Endometrial microvascular endothelial cells (primary cell): Measurements from ENCODE around the gene IGIP. TPM values are rescaled to one million over a fixed set of nuclear protein-coding genes. Genes with fewer than 3 reads are reported as not detected.
"Not testable (repeated sequence)": the region's sequence is repeated elsewhere in the genome, so short reads cannot be mapped to it uniquely, and the experiment has no call there.

Experiments used
- in situ Hi-C: cut with HindIII; loops from 2 replicates; pipeline ENCODE4 v1.10.0; 2017; ENCODE audit warnings: low sequenced_read_pairs, low pct_unique_long_range_greater_than_20kb; ENCODE audit errors: inconsistent ontology term
- total RNA-seq: library from RNA; depleted of rRNA; stranded (reverse); fragments of >200 nt; gene quantifications from one replicate; pipeline ENCODE4 v1.2.3, GENCODE V29; 2015; ENCODE audit errors: inconsistent ontology term

The IGIP gene
- total RNA-seq, 1 donor from 2014 or later: 1.3 TPM

DNA sequence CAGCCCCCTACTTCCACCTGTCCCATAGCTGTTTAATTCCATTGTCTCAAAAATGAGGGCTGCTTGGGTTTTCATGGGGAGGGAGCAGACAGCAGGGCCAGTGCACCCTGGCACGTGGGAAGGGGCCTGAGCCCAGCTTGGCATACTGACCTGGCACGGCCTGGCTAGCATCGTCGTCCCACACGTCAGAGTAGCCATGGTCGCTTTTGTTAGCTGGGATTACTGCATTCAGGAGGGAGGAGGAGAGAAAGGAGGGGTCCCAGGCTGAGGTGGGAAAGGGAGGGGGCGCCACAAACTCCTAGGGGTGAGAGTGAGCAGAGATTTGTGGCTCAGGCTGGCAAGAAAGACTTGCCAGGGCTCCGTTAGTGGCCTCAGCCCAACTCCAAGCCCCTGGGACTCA is 28.2 kb downstream of the IGIP start:
- in situ Hi-C loops: no loop called here

DNA sequence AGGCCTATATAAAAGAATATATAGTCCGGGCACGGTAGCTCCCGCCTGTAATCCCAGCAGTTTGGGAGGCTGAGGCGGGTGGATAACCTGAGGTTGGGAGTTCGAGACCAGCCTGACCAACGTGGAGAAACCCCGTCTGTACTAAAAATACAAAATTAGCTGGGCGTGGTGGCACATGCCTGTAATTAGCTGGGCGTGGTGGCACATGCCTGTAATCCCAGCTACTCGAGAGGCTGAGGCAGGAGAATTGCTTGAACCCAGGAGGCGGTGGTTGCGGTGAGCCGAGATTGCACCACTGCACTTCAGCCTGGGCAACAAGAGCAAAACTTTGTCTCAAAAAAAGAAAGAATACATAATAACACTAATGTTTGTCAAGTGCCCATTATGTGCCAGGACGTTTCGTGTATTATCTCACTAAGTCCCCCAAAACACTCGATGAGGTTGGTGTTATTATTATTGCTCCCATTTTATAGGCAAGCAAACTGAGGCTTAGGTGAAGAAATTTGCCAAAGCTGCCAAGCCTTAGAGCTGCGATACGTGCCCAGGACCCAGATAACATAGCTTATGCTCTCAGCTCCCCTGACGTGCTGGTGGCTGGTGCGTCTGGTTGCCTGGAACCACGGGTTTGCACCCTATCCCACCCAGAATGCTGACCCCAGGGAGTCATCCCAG is 29.1 kb downstream of the IGIP start:
- in situ Hi-C loops: not testable (repeated sequence)

DNA sequence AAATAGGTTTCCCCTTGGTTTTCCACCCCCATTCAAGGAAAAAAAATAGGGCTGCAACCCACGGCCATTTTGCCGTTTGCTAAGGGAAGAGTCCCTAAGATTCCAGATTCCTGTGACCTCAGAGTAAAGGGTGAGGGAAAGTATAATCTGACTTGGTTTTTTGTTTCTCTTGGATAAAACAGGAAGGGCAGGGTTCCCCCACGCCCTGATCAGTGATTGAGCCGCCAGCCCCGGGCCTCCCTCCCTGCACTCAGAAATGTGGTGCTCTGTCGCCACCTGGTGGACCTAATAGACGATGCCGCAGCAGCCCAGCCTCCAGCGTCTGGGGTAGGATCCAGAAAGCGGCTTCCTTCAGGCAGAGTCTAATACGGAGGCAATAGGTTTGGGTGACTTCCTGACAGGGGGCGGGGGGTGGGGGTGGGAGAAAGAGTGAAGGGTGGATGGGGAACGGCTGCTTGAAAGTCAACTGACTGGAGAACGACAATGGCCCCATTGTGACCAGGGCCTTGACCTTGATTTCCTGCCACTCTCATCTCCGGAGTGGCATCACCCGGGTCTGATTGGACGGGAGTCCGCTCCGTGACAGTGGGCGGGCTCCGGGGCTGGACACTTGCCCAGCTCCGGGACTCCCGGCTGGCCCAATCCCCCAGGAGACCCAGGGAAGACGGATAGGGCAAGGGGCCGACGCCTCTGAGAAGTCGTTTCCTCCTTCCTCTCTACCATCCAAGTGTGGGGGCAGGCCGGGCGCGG is 31.5 kb downstream of the IGIP start:
- in situ Hi-C loops: no loop called here

DNA sequence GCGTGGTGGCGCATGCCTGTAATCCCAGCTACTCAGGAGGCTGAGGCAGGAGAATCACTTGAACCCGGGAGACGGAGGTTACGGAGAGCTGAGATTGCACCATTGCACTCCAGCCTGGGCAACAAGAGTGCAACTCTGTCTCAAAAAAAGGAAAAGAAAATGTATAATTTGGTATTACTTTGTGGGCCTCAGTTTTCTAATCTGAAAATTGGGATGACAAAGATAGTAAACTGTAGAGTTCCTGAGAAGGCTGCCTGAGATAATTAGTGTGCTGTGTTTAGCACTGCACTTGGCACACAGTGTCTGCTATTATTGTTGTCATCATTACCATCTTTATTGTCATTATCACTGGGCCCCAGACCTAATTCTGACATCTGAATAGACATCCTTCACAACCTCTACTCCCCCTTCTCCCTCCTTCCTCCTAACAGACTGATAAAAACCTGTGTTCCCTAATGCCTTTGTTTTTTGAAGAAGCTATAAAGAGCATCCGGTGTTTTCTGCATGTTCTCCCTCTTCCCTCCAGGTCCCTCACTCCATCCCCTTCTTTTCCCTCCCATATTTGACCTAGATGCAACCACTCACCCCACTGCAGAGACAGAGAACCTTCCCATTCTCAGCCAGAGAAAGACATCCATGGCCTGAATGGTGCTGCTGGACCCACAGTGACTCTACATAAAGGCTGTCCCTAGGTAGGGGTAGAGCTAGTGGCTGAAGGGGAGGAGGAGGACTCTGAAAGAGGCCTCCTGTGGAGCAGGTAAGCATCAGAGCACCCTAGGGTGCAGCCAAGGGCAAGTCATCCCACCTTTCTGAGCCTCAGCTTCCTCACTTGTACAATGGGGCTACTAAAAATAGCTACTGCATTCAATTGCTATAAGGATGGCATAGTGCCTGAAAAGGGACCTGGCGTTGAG is 33.5 kb downstream of the IGIP start:
- in situ Hi-C loops: no loop called here

DNA sequence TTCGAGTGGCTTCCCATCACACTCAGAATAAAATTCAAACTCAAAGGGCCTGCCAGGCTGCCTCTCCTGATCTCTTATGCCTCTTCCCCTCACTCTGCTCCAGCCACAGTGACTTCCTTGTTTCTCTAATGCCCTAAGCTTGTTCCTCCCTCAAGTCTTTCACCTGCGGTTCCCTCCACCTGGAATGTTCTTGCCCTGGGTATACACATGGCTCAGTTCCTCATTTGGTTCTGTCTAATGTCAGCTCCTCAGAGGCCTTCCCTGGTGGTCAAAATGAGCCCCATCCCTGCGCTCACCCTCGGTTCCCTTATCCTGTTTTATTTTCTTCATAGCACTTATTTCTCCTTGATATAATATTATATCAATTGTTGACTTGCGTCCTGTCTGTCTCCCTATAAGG is 36.5 kb downstream of the IGIP start:
- in situ Hi-C loops: no loop called here

DNA sequence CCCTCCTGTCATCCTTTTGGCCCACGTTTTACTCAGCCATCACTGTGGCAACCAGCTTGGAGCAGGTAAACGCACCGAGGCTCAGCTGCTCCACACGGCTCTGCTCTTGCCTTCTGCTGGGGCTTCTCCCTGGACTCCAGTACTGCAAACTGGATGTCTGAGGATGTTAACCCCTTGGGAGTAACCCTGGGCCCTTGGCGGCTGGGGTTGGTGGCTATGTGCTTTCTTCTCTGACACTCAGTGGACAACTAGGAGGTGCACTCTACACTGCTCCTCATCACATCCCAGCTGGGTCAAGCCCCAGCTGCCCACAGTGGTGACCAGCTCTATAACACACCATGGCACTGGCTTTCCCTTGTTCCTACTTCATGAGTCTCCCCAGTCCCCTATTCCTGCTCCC is 37.0 kb downstream of the IGIP start:
- in situ Hi-C loops: no loop called here

DNA sequence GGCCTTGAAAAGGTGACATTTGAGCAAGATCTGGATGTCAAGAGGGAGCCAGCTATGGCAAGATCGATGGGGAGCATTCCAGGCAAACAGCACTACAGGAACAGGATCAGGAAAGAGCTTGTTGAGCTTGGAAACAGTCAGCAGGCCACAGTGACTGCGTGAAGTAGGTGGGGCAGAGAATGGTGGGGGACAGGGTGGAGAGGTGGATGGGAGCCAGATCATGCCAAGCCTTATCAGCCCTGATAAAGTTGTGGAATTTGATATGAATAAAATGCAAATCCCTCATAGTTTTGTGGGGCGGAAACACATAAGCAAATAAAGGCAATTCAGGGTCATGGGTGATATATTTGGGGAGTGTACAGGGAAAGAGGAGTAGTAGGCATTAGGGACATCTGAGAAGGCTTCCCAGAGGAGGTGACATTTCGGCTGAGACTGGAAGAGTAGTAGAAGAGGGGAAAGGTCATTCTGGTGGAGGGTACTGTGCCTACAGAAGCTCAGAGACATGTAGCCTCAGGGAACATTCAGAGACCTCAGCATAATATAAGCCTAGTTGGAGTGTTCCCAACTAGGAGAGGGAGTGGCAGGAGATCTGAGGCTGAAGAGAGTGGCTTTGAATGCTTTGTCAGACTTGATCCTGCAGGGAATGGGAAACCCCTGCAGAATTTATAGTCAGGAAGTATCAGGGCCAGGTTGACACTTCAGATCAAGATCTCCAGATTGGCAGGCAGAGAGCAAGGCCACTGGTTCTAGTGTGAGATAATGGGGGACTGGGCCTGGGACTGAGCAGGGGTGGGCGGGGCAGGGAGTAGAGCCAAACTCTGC is 39.6 kb downstream of the IGIP start:
- in situ Hi-C loops: no loop called here

DNA sequence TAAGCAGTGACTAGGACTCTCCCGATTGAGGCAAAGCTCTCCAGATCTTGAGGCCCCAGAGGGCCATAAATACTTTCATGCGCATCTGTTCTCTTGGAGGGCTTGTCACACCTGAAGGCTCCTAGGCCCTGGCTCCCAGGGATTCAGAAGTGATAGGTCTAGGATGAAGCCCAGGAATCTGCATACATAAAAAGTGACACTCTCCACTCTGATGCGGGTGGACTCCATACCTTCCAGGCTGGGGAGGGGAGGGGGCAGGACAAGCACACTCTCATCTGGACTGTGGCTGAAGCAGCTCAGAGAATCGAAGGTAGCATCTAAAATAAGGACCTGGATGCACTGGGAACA is 40.2 kb downstream of the IGIP start:
- in situ Hi-C loops: no loop called here

DNA sequence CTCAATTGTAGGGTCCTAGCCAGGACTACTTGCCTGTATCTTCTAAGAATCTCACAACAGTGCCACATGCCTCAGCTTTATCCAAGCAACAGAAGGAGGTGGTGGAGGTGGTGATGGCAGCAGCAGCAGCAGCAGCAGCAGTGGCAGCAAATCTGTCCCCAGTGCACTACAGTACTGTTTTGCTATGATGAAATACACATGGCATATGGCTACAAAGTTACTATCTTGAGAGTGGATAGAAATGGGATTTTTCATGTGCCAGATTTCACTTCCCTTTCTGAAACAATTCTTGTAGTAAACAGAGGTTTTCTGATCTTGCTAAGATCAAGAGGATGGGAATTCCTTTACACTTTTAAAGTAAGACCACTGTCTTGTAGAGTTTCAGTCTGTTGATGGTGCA is 41.2 kb downstream of the IGIP start:
- in situ Hi-C loops: no loop called here

DNA sequence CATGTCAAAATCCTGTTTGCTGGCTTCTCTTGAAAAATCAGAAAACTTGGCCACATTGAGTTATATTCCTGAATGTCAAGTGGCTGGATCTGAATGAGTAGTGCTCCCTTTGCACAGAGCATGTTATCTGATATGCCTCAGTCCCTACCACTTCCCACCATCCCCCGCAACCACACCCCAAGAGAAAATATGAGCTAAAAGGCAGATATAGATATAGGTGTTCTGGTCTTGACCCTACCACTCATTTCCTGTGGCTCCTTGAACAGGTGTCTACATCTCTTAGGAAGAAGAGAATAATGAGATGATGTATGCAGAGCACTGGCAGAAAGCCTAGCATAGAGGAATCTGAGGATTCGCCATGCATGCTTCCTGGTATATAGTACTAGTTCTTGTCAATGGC is 42.6 kb downstream of the IGIP start:
- in situ Hi-C loops: no loop called here

DNA sequence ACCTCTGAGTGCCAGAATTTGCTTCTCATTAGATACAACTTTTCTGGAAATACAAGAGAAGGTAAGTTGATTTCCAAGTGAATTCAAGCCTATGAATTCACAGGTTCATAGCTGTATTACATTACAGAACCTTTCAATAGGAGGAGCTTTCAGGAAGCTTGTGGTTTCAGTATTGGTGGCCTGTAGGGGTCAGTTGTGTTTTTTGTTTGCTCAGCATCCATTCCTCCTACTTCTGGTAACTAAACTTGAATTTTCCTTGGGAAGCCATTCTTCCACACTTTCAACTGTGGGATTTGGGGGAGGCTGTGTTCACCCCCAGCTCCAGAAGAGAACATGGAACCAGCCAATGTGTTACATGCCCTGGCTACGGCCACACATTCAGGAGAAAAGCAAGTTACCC is 43.7 kb downstream of the IGIP start:
- in situ Hi-C loops: no loop called here

DNA sequence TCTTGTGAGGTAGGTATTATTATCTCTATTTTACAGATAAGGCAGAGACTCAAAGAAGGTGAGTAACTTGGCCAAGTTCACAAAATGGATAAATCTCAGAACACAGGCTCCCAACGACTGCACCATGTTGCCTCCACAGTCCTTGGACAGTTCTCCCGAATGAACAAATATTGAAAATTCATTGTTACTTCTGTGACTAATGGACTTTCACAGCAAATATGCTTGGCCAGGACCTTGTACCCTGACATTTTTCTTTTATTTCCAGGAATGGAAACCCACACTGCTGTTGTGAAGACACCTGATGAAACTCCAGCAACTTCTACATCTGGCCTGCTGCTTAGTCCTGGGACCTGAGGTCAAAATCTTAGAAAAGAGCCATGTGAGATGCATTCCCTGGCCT is 46.7 kb downstream of the IGIP start:
- in situ Hi-C loops: no loop called here

DNA sequence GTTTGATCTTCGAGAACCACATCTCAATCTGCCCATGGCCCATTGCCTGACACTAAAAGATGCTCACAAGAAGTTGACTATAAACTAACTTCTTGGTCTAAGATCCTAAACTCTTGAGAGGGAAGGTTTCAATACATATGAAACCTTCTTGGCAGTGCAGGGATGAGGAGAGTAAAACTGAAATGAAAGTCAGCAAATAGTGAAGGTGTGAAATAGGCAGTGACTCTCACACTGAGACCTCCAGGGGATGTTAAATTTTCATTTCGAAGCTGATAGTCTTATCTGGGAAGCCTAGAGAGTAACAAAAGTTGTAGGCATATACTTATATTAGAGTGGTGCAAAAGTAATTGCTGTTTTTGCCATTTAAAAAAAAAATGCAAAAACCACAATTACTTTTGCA is 48.3 kb downstream of the IGIP start:
- in situ Hi-C loops: no loop called here

DNA sequence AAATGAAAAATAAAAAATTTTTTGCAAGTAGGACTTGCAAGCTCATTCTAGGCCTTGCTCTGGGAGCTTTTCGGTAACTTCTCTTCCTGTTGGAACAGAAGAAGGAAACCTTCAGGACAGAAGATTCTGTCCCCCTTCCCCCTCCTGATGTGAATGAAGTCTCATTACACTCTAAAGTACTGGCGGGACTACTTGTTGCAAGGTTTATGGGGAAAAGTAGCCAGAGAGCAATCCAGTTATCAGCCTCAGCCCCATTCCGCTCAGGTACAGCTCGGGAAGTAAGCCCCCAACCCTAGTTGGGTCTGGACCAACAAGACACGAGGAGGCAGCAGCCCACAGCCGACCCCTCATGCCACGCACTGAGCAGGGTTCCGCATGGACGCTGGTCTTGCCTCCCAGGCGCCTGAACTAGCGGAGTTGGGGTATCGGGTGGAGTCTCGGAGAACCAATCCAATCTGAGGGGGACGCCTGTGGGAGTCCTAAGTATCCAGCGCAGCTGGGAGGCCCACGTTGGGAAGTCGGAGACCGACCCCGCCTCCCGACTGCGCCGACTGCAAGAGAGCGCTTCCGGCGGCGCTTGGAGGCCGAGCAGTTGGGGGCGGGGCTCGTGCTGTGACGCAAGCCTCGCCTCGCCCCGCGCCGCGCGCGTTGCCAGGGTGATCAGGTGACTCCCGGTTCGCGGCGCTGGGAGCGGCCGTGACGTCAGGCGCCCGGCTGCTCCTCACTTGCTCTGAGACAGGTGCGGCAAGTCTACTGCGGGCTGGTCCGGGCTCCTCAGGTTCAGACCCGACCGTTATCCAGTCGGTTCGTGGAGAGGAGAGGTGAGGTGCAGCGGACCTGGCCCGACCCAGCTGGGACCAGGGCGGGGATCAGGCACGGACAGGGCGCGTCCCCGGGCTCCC is 49.0 kb downstream of the IGIP start, which contains the start of gene CYSTM1:
Gene CYSTM1 (plus strand): TSS at position 724 of the 902 bp plus-strand sequence. CDS start 19,278 bp downstream, outside the sequence.
- in situ Hi-C loops: no loop called here

DNA sequence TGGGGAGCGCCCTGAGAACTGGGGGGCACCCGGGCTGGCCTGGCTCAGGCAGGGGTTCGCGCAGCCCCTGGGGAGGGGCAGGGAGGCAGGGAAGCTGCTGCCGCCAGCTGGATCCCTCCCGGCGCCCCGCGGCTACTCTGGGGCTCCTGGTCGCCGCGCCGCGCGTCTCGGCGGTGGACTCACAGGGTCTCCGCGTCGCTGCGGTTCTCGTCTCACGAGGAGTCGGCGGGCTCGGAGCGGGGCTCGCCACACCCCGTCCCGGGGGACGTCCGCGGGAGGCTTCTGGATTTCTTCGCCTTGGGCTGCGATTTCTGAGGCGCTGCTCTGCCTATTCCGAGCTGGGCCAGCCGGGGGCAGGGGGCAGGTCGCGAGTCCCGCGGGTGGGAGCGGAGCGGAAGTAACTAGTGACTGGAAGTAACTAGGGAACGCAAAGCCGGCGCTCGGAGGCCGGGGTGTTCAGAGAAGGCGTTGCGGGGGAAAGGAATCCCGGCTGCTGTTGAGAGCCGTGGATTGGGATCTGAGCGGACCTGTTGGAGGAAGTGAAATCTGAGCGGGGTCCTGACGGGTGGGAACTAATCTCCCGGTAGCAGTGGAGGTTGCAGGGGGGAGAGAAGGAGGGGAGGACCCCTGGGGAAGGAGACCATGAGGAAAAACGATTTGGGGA is 49.8 kb downstream of the IGIP start:
- in situ Hi-C loops: no loop called here

DNA sequence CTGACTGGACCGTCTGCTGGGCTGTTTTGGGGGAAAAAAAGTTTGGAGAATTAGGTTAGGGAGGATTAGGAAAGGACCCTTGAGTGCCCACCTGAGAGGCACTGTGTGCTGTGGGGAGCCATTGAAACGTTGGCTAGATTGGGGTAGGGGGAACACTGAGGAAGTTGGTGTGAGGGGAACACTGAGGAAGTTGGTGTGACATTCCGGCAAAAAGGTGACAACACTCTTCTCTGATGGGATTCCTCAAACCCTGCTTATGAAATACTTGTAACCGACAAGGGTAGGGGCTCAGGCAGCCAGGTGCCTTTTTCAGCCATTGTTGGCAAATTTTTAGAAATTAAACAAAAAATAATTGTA is 50.3 kb downstream of the IGIP start:
- in situ Hi-C loops: no loop called here

DNA sequence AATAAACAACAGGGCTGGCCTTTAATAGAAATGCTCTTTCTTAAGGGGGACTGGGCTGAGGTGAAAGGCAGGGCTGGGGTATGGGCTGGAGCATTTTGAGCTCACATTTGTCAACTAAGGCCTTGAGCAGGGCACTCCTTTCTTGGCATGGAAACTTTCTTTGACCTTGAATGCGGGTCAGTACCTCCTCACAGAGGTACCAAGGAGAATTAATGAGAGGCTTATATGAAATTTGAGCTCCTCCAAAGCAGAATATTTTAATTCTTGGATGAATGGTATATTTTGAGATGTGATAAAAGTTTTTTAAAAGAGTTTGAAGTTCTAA is 52.3 kb downstream of the IGIP start:
- in situ Hi-C loops: no loop called here
